ENCODE results near the gene CCT3. TPM values are rescaled to one million over a fixed set of nuclear protein-coding genes. Genes with fewer than 3 reads are reported as not detected.
A peak's percentile ranks its signal among the peaks of the same experiment; 100 is the strongest.

The CCT3 gene
- total RNA-seq = 98.6 TPM

DNA sequence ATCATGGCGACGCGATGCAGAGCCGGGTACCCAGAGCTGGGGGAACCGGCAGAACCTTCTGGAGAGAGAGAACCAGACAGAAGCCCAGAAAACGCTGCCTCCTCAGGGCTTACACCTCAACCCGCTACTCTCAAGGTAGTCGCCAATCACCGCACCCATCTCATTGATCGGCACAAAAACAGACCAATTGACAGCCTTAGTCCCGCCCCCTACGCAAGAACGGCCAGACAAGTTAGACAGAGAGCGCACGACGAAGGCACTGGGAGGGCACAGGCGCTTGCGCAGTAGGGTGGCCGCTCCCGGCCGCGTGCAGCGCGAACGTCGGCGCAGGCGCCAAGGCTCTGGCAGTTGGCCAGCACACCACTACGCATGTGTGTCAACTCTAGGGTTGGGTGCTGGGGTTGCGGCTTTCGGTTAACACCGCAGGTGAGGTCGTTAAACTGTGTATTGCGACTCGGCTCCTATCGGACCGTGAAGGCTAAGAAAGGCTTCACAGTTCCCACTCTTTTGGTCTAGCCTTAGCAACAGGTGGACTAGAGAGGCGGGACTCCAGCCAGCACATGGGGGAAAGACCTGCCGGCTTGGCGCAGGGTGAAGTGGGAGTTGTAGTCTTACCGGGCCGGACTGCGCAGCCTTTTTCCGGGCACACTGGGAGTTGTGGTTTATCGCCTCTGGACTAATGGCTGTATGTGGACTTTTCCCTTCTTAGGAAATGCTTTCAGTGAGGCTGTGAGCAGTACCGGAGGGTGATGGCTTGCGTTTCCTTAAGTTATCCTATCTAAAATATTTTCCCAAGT is at the start of gene CCT3, which contains the start of gene TSACC:
Gene CCT3 (minus strand): TSS at position 113 of the 797 bp plus-strand sequence. CDS start 108 bp downstream, at position 5.
Gene TSACC (plus strand): TSS at position 347 of the 797 bp plus-strand sequence. CDS start 1,232 bp downstream, outside the sequence.
- intact Hi-C loops (cut with DNase I) = no loop called here
- ATAC-seq (peak; percentile 99), DNase-seq (ENCODE audit: low spot score) (peak; percentile 100)

GRCh38 chr1:156387870-156388173 is 49.7 kb upstream of the CCT3 start:
- DNase-seq (ENCODE audit: low spot score) (no peak), ATAC-seq (no peak)
- intact Hi-C loops (cut with DNase I) = loop anchor here (2.0 to 10.0 kb wide), 2 partner anchors 57 to 217 kb away; partner anchors contain the start of gene GPATCH4

DNA sequence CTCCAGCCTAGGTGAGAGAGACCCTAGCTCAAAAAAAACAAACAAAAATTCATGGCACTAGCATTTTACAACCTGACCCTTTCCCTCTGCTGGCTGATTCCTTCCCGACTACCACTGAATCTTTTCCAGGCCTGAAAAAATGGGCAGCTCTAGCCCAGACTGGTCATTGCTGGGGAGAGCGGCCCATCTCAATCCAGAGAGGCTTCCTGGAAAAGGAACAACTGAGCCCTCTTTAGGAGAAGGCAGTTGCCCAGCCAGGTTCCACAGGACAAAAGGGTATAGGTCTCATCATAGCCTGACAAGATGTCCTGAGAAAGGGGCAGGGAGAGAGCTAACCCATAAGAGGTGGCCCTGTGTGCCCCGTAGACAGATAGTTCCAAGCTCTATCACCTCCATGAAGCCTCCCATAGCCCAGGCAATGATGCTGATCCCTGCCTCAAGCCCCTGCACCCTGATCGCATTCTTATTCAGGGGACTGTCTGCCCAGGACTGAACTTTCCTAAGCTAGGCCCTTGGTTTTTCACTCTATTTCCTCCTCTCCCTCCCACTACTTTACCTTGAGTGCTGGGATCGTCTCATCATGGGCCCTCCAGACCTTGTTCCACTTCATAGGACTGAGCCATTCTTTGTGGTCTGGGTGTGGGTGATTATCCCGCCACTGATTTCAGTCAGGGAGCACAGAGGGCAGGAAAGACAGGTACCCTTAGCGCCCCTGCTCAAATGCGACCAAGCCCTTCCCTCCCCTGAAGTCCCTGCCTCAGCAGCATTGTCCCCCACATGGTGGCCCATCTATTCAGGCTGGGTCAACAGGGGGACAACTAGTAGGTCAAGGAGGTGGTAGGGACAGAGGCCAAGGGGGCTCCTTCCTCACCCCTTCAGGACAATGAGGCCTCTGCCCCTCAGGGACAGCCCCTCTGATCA is 49.1 kb upstream of the CCT3 start:
- DNase-seq (ENCODE audit: low spot score) = no peak
- intact Hi-C loops (cut with DNase I) = loop anchor here (2.0 to 10.0 kb wide), 2 partner anchors 58 to 218 kb away; partner anchors contain the start of gene GPATCH4
- no peak for ATAC-seq

- intact Hi-C loops (cut with DNase I) = loop anchor here (2.0 to 10.0 kb wide), 2 partner anchors 58 to 218 kb away; partner anchors contain the start of gene GPATCH4
- no peak for ATAC-seq
- DNase-seq (ENCODE audit: low spot score) = no peak
Measured at GRCh38 chr1:156386134-156386901, 48.2 kb upstream of the CCT3 start.

DNA sequence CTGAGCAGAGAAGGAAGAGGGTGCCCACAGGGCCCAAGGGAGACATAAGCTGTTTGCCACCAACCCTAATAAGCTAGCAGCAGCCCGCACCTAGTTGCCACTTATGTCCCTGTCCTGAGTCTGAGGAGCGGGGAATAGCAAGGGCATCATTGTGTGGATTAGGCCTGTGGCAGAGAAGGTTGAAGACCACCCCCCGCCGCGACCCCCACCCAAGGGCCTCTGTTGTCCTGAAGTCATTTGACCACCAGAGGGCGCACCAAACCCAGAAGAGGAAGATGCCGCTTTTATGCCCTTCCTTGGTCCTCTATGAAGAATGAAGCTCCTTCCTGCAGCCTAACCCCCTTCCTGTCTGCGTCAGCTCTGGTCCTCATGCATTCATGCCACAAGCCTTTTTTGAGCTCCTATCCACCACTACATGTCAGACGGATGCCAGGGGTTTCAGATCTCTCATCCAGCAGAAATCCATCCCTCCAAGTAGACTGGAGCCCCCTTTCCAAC is 47.5 kb upstream of the CCT3 start:
- peak; percentile 83 for DNase-seq (ENCODE audit: low spot score)
- ATAC-seq = peak; percentile 63
- intact Hi-C loops (cut with DNase I) = loop anchor here (2.0 to 10.0 kb wide), 2 partner anchors 59 to 219 kb away; partner anchors contain the start of gene GPATCH4

DNA sequence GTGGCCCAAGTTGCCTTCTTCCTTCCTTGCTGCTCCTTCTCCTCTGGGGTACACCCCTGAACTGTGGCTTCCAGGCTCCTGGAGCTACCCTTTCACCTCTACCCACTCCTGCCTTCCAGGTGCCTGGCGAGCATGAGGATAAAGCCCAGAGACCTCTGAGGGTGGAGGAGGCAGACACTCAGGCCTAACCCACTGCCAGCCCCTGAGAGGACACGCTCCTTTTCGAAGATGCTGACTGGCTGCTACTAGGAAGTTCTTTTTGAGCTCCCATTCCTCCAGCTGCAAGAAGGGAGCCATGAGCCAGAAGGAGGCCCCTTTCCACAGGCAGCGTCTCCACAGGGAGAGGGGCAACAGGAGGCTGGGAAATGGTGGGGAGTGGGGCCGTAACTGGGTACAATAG is 46.6 kb upstream of the CCT3 start:
- intact Hi-C loops (cut with DNase I) = loop anchor here (10.0 kb wide), 1 partner anchor 220 kb away; the partner anchor contains the start of gene GPATCH4
- no peak for ATAC-seq
- no peak for DNase-seq (ENCODE audit: low spot score)

GRCh38 chr1:156384007-156384406 is 45.9 kb upstream of the CCT3 start:
- intact Hi-C loops (cut with DNase I) = loop anchor here (10.0 kb wide), 1 partner anchor 221 kb away; the partner anchor contains the start of gene GPATCH4
- DNase-seq (ENCODE audit: low spot score) (no peak), ATAC-seq (no peak)

GRCh38 chr1:156383023-156383422 is 44.9 kb upstream of the CCT3 start:
- peak; percentile 75 for DNase-seq (ENCODE audit: low spot score)
- ATAC-seq = peak; percentile 81
- intact Hi-C loops (cut with DNase I) = loop anchor here (10.0 kb wide), 1 partner anchor 222 kb away; the partner anchor contains the start of gene GPATCH4

DNA sequence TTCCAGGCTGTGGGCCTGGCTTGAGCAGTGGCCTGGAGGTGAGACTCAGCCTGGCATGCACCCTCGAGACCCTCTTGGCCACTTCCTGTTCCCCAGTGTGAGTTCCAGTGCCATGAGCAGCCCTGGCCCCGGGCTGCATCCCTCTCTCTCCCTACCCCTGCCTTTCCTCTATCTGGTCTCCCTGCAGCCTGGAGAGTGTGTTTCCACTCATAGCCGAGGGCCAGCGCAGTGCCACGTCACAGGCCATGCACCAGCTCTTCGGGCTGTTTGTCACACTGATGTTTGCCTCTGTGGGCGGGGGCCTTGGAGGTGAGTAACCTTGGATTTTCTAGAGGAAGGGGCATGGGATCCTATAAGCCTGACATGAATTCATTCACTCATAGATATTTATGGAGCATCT is 44.5 kb upstream of the CCT3 start:
- no peak for DNase-seq (ENCODE audit: low spot score)
- ATAC-seq = no peak
- intact Hi-C loops (cut with DNase I) = loop anchor here (10.0 kb wide), 1 partner anchor 222 kb away; the partner anchor contains the start of gene GPATCH4

DNA sequence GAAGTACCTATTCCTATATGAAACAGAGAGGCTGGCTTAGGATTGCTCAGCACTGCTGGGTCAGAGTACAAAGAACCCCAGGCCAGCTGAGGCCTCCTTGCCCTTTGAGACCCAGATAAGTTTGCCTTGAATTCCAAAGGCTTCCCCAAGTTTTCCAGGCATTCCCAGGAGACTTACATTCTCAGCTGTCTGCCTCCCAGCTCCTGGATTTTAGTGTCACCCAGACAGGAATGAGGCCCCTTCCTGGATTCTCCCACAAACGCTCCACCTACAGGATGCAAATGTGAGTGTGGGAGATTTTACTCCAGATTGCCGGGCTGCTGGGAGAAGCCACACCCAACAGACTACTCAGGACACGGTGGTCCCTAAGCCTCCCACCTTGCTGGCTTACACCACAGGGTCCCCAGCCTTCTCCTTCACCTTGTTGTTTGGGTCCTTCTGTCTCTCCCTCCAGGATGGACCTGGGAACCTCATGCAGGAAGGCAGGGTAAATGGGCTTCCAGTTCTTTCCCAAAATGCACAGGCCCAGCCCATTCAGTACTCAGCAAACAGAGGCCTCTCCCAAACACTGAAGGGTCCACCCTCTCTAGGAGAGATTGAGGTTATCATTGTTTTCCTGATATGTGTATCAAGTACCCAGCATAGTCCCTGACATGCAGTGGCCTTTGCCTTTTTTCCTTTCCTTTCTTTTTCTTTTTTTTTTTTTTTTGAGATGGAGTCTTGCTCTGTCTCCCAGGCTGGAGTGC is 41.5 kb upstream of the CCT3 start:
- DNase-seq (ENCODE audit: low spot score) = no peak
- intact Hi-C loops (cut with DNase I) = loop anchor here (10.0 kb wide), 1 partner anchor 225 kb away; the partner anchor contains the start of gene GPATCH4
- ATAC-seq = no peak

DNA sequence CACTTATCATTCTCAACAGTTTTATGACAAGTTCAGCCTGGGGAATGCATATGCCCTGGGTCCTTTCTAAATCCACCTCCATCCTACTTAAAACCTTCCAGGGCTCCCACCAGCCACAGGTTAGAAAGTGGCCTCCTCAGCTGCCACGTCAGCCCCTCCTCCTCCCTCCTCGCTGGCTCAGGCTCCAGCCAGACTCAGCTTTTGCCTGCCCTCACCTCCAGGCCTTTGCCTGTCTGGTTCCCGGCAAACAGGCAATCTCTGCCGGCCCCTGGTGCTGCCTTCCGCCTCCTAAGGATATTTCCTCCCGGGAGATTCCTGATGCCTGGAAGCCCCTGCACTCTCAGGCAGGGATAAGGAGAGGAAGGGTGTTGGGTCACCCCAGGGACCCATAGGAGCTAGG is 40.5 kb upstream of the CCT3 start:
- DNase-seq (ENCODE audit: low spot score) (no peak), ATAC-seq (no peak)
- intact Hi-C loops (cut with DNase I) = no loop called here

DNA sequence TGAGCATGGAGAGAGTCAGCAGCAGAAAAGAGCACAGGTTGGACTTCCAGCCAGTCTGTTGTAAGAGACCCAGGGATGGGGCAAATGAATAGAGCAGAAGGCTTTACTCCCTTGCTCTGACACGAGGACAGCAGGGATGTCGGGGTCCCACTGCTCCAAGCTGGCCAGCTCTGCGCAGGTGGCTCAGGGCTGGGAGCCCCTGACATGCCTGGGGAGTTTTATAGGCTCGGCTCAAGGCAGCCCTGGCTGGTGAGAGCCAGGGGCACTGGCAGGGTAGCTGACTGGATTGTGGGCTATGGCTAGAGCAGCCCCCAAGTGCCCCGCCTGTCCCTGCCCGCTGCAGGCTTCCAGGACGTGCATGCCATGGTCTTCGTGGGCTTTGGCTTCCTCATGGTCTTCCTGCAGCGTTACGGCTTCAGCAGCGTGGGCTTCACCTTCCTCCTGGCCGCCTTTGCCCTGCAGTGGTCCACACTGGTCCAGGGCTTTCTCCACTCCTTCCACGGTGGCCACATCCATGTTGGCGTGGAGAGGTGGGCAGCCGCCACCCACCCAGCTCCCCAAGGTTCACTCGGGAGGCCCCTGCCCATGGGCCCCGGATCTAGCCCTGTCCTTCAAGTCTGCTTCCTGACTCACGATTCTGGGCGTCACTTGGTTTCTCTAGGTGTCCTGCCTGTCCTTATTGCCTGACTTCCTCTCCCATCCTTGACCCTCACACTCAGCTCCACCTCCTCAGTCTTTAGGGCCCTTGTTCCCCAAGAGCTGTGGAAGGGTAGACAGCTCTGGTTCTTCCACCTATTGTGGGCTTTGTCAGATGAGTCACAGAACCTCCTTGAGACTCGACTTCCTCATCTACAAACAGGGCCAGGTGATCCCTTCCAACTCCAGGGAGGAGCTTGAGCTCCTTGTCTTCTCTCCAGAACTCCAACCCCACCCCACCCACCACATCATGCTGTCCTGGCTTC is 39.1 kb upstream of the CCT3 start:
- DNase-seq (ENCODE audit: low spot score) = no peak
- intact Hi-C loops (cut with DNase I) = no loop called here
- ATAC-seq = no peak

DNA sequence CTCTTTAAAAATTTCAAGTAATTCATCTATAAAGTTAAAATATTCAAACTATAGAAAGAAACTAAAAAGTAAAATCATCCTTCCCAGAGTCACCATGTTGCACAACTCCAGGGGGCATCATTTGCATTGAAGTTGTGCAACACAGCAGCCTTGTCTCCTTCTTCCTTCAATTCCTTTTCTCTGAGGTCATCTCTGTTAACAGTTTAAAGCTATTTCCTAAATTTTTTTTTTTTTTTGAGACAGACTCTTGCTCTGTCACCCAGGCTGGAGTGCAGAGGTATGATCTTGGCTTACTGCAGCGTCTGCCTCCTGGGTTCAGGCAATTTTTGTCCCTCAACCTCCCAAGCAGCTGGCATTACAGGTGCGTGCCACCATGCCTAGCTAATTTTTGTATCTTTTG is 38.1 kb upstream of the CCT3 start:
- intact Hi-C loops (cut with DNase I) = no loop called here
- no peak for DNase-seq (ENCODE audit: low spot score)
- ATAC-seq = no peak

DNA sequence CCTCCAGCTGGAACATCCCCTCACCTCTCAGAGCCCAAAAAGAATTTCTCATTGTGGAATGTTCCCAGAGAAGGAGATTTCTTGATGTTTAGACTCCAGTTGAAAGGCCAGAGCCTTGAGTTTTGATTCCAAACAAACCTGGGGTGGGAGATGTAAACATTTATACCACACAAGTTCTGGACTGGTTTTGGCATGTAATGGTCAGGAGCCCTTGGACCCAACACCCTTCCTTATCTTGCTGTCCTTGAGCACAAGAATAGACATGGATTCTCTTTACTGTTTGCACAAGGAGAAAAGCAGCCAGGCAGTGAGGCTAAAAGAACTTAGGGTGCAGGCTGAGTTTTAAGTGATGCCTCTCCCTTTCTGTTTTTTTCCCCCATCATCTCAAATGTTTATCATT is 35.5 kb upstream of the CCT3 start:
- intact Hi-C loops (cut with DNase I) = no loop called here
- DNase-seq (ENCODE audit: low spot score) (no peak), ATAC-seq (no peak)

DNA sequence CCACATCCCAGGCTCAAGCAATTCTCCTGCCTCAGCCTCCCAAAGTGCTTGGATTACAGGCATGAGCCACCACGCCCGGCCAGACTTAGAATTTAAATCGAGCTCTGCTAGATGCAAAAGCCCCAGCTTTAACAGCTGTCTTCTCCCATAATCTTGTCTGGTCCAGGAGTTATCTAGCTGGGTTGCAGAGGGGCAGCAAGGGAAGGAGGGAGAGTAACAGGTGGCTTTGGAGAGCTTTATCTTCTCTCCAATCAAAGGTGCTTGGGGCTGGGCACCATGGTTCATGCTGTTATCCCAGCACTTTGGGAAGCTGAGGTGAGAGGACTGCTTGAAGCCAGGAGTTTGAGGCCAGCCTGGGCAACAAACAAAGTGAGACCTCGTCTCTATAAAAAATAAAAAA is 34.8 kb upstream of the CCT3 start:
- no peak for DNase-seq (ENCODE audit: low spot score)
- no peak for ATAC-seq
- intact Hi-C loops (cut with DNase I) = no loop called here

- DNase-seq (ENCODE audit: low spot score) = no peak
- no peak for ATAC-seq
- intact Hi-C loops (cut with DNase I) = no loop called here
Measured at GRCh38 chr1:156372265-156372586, 34.1 kb upstream of the CCT3 start.
